ELF-1 (cell line): Measurements from ENCODE around the gene FBLIM1.
A peak's percentile ranks its signal among the peaks of the same experiment; 100 is the strongest.

Experiments used
- DNase-seq: peaks from one replicate; pipeline ENCODE4 v3.0.0-alpha.2; 2016; ENCODE audit warnings: low read depth, low spot score

FBLIM1 gene

GRCh38 chr1:15758343-15758931 lies at the start of gene FBLIM1:
TSS of gene FBLIM1 (plus strand) at chr1:15758795. CDS start at chr1:15764984, 6,189 bp downstream.
- no peak for DNase-seq

- DNase-seq: no peak
Measured at GRCh38 chr1:15709226-15709625, 49.4 kb upstream of the FBLIM1 start.

GRCh38 chr1:15712168-15712567 lies 46.4 kb upstream of the FBLIM1 start:
- DNase-seq: no peak

- no peak for DNase-seq
Measured at GRCh38 chr1:15714406-15715136, 44.0 kb upstream of the FBLIM1 start.

- DNase-seq: no peak
Measured at GRCh38 chr1:15717418-15718125, 41.0 kb upstream of the FBLIM1 start.

GRCh38 chr1:15718199-15718601 lies 40.4 kb upstream of the FBLIM1 start:
- no peak for DNase-seq

GRCh38 chr1:15719381-15720120 lies 39.0 kb upstream of the FBLIM1 start:
- DNase-seq: peak; percentile 57

GRCh38 chr1:15720861-15721260 lies 37.7 kb upstream of the FBLIM1 start:
- no peak for DNase-seq

- DNase-seq: no peak
Measured at GRCh38 chr1:15722411-15722810, 36.2 kb upstream of the FBLIM1 start.

- DNase-seq: peak; percentile 87
Measured at GRCh38 chr1:15722836-15723532, 35.6 kb upstream of the FBLIM1 start.

- DNase-seq: no peak
Measured at GRCh38 chr1:15723631-15724246, 34.9 kb upstream of the FBLIM1 start.

- DNase-seq: peak; percentile 93
Measured at GRCh38 chr1:15724949-15725880, 33.4 kb upstream of the FBLIM1 start.

- DNase-seq: no peak
Measured at GRCh38 chr1:15726508-15726907, 32.1 kb upstream of the FBLIM1 start.

GRCh38 chr1:15727021-15727420 lies 31.6 kb upstream of the FBLIM1 start:
- DNase-seq: peak; percentile 59

- no peak for DNase-seq
Measured at GRCh38 chr1:15727424-15727823, 31.2 kb upstream of the FBLIM1 start.

GRCh38 chr1:15727866-15728534 lies 30.6 kb upstream of the FBLIM1 start:
- DNase-seq: no peak

GRCh38 chr1:15728937-15729657 lies 29.5 kb upstream of the FBLIM1 start:
- no peak for DNase-seq

GRCh38 chr1:15730423-15730822 lies 28.2 kb upstream of the FBLIM1 start:
- DNase-seq: no peak

- no peak for DNase-seq
Measured at GRCh38 chr1:15730936-15731335, 27.7 kb upstream of the FBLIM1 start.
